HG02798 (cell line): Measurements from ENCODE around the gene NR6A1.

Source experiments
- ATAC-seq: cut with Tn5 transposase; IDR thresholded peaks from one replicate; pipeline ENCODE4 v1.9.1; 2021; ENCODE audit warnings: mild to moderate bottlenecking; ENCODE audit not compliant: unreplicated experiment, poor library complexity

NR6A1 gene

DNA sequence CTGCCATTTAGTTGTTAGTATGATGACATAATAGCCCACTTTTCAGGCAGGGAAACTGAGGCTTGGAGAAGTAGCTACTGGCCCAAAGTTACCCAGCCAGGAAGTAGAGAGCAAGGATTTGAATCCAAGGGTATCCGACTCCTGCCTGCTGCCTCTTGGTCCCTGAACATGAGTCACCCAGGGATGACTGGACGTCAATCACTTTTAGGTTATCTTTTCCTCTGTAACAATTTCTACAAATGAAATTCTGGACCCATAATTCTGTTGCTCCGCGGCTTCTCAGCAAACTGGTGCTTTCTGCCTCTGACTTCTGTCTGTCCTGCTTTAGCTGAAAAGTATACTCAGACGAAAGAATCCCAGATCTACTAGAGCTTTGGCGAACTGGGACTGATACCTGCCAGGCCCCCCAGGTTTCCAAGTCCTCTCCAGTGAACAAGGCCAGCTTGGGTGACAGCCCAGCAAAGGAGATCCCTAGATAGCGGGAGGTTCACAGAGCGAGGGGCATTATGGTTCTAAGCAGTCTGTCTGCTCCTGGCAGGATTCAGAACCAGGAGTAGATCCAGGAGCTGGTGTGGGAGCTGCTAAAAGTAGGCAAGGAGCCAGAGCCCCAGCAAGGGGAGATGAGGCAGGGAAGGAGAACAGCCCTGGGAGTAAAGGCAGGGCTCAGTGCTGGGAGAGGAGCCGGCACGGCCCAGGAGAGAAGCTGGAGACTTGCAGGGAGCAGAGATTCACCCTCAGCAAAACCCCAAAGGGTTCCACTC is 26.4 kb upstream of the NR6A1 start:
- no peak for ATAC-seq

DNA sequence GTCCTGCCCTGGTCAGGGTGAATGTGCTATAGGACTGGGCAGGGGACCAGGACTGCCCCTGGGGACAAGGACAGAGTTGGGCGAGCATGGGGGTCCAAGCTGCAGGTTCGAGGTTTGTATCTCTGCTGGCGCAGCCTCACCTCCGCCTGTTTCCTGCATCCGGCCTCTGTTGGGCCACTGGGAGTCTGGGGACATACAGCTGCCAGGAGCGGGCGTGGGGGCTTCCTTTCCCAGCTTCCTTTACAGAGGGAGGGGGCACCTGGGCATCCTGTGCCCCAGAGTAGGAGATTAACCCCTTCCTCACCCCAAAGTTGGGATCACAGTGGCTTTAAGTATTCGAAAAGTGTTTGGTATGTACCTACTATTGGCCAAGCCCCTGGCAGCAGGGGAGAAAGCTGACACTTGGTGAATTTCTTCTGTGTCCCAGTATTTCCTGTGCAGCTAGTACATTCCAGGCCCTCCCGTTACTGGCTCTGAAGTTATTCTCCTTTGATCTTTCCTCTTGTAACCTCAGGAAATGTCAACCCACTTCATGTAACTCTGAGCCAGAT is 24.8 kb upstream of the NR6A1 start:
- no peak for ATAC-seq

GRCh38 chr9:124794902-124795491 is 23.9 kb upstream of the NR6A1 start:
- no peak for ATAC-seq

DNA sequence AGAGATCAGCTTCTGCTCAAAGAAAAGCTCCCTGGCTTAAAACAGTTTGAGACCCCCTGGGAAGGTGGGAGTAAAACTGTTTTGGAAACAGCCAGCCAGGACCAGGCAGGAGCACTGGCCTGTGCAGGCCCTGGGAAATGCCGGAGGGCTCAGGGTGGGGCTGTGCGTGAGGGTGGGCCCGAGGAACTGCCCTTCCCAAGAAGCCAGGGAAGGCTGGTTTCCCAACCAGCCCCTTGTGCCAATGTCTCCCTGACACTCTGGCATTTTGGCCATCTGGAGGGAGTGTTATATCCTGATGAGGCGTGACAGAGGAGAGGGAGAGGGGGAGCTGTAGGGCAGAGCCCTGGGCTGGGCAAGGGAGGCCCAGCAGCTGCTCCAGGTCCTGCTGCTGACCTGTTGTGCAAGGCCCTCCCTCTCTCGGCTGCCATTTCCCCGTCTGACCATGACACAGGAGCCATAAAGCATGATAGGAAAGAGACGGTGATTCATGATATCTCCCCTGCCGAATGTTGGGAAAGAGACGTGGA is 22.0 kb upstream of the NR6A1 start:
- no peak for ATAC-seq

GRCh38 chr9:124792257-124793014 is 21.3 kb upstream of the NR6A1 start:
- ATAC-seq = no peak

DNA sequence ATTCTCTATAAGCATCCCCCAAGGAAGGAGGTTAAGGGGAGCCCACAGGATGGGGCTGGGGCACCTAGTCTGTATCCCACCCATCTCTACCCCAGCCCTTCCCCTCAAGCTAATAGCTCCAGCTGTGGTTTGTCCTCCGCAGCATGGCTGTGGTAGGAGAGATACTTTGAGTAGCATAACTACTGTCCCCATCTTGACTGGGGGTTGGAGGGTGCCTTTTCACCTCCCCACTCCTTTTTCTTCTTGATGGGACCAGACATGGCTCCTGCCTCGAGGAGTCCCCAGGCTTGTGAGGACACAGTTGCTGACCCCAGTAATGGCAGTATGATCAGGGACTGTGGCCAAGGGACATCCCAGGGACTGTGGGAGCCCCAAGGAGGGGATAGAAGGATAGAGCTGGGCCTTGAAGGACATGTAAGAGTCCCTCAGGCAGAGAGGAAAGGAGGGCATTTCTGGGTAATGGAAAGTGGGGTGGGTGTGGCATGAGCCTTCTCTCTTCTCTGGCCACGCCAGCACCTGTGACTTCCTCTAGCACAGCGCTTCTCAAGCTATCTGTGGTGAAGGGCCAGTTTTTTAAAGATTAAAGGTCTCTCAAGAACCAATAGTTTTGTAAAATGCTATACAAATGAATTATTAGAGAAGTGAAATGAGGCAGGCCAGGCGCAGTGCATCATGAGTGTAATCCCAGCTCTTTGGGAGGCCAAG is 19.8 kb upstream of the NR6A1 start:
- ATAC-seq = no peak

- no peak for ATAC-seq
These were observed 19.2 kb upstream of the NR6A1 start for GRCh38 chr9:124790301-124790700.

GRCh38 chr9:124789531-124789930 is 18.4 kb upstream of the NR6A1 start:
- no peak for ATAC-seq

DNA sequence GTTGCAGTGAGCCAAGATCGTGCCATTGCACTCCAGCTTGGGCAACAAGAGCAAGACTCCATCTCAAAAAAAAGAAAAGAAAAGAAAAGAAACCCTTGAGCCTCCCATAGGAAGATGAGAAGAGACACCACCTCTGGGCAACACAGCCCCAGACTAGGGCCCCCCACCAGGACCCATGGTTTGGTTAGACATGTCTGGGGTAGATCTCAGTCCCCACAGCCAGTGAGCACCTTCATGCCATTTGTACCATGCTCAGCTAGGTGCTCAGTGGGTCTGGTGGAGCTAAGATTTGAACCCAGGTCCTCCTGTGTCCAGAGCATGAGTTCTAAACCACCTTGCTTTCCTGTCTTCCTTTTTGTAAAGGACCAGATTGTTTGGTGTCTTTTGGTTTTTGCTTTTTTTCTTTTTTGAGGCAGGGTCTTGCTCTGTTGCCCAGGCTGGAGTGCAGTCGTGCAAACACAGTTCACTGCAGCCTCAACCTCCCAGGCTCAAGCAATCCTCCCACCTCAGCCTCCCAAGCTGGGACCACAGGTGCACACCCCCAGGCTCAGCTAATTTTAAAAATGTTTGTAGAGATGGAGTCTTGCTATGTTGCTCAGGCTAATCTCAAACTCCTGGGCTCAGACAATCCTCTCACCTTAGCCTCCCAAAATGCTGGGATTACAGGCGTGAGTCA is 17.6 kb upstream of the NR6A1 start:
- no peak for ATAC-seq

- ATAC-seq = no peak
These were observed 15.9 kb upstream of the NR6A1 start for GRCh38 chr9:124786881-124787573.

- ATAC-seq = no peak
These were observed 13.4 kb upstream of the NR6A1 start for GRCh38 chr9:124784509-124784908.

DNA sequence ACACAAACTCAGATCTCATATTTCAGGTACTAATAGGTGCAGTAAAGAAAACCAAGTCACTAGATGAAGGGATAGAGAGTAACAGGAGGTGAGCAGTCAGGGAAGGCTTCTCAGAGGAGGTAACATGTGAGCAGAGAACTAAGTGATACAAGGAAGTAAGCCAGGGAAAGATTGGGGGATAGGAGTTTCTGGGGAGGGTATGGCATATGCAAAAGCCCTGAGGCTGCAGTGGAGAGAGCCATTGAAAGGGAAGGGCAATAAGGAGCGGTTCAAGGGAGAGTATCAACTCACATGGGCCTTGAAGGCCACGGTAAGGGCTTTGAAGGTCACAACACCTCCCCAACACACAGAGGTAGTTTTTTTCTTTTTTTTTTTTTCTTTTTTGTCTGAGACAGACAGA is 12.7 kb upstream of the NR6A1 start:
- ATAC-seq = no peak

DNA sequence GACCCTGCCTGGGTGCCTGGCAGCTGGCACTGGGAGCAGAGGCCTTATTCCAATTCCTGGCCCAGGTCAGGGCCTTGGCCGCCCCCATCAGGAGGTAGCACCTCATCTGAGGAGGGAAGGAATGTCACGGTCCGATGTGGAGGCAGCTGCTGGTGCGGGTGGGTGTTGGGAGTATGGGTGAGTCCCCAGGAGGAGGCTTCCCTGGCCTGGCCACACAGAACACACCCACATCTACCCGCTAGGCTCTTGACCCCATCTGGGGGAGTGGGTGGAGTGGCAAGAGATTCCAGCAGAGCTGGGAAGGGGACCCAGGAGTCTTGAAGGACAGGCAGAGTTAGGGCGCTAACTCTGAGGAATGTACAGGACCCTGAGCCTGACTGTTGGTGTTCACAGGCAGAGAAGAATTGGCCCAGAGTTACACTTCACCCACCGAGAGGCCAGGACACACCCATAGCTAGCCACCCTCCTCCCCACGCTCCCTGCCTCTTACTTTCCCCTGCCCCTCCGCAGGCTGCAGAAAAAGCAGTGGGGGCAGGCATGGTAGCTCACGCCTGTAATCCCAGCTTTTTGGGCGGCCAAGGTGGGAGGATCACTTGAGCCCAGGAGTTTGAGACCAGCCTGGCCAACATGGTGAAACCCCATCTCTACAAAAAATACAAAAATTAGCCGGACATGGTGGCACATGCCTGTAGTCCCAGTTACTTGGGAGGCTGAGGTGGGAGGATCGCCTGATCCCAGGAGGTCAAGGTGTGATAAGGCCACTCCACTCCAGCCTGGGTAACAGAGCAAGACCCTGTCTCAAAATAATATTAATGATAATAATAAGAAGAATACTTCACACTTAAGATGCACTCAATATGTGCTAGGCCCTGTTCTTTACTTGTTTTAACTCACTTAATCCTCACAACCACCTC is 11.8 kb upstream of the NR6A1 start:
- no peak for ATAC-seq

- ATAC-seq = no peak
These were observed 11.0 kb upstream of the NR6A1 start for GRCh38 chr9:124781967-124782660.

DNA sequence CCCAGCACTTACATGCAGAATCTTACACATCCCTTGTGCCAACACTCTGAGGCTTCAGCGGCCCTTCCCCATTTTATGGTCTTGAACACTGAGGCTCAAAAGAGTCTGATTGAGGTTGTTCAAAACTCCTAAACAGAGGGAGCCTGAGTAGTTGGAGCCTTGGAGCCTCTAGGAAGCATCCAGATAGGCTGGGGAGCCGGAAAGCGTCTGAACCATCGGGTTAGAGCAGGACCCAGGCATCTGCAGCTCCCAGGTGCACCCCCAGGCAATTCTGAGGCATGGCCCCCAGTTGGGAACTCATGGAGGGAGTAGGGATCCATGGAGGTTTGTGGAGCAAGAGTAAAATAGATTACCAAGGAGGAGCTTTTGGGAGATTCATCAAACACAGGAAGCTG is 9.6 kb upstream of the NR6A1 start:
- ATAC-seq = no peak

DNA sequence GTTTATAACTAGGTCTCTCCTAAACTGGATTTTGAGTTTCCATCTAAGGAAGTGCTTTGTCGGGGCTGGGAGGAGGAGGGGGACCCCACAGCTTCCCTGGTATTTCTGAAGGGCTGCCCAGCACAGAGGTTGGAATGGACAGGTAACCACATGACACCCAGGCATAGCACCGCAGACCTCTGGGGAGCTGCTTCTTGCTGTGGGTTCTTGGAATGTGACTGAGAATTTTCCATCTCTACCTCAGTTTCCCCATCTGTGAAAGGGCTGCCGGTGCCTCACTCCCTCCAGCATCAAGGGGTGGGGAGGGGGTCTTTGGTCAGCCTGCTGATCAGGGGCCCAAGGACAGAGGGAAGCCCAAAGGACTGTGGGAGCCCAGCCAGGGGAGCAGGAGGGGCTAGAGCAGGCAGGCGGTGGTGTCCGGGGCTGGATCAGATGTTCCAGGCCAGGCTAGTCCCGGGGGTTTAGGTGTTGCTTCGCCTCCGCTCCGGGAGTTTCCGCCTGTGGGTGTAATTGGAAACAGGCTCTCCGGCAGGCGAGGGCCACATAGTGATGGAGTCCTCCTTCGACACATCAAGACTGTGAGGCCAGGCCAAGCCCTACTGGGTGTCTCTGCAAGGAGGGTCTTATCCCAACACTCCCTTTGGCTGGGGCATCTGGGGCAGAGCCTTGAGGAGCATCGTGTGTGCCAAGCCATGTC is 9.1 kb upstream of the NR6A1 start:
- ATAC-seq = no peak
